ENCODE data around the gene DCLK1. TPM values are rescaled to one million over a fixed set of nuclear protein-coding genes. Genes with fewer than 3 reads are reported as not detected.

The DCLK1 gene
- total and polyA plus RNA-seq, 4 experiments from 2014 or later, result not detected

GRCh38 chr13:35743165-35743564 lies 388.0 kb downstream of the DCLK1 start:
- no peaks in the 10 kb centered on the region for H3K4me1 ChIP-seq (ENCODE audit: insufficient read depth, low read length)
- H3K4me3 ChIP-seq (ENCODE audit: low read length in 2 of 2), result no peak overlapping the region
- Mint-ChIP-seq H3K9me3 (peaks cover 0 to 9% (median 3%) of the 10 kb centered on the region in 8 donors), H3K4me1 (no peaks in the 10 kb centered on the region), H3K27ac (no peak overlapping the region), H3K4me3 (no peak overlapping the region), H3K36me3 (no peaks in the 10 kb centered on the region), H3K27me3 (no peaks in the 10 kb centered on the region)
- DNase-seq, result no peak
- POLR2A ChIA-PET (ENCODE audit: partially characterized antibody), result no interaction called here
- no peaks in the 10 kb centered on the region for H3K27me3 ChIP-seq (ENCODE audit: insufficient read depth, low read length)
- CTCF ChIA-PET (ENCODE audit: partially characterized antibody), result no interaction called here
- H3K9me3 ChIP-seq (ENCODE audit: control insufficient read depth in 1 of 2, low read length in 2 of 2), result no peaks in the 10 kb centered on the region
- intact Hi-C loops (cut with micrococcal nuclease), result no loop called here
- H3K36me3 ChIP-seq (ENCODE audit: insufficient read depth, low read length), result no peaks in the 10 kb centered on the region
- H3K27ac ChIP-seq (ENCODE audit: low read depth, low read length), result no peak overlapping the region

GRCh38 chr13:35741657-35742056 lies 389.5 kb downstream of the DCLK1 start:
- Histone ChIP-seq H3K27me3 (ENCODE audit: insufficient read depth, low read length) (no peaks in the 10 kb centered on the region), H3K4me1 (ENCODE audit: insufficient read depth, low read length) (no peaks in the 10 kb centered on the region), H3K9me3 (ENCODE audit: control insufficient read depth in 1 of 2, low read length in 2 of 2) (no peaks in the 10 kb centered on the region), H3K27ac (ENCODE audit: low read depth, low read length) (no peak overlapping the region), H3K36me3 (ENCODE audit: insufficient read depth, low read length) (no peaks in the 10 kb centered on the region), H3K4me3 (ENCODE audit: low read length in 2 of 2) (no peak overlapping the region)
- no peak overlapping the region for H3K4me3 Mint-ChIP-seq
- intact Hi-C loops (cut with micrococcal nuclease), result no loop called here
- peaks cover 0 to 9% (median 3%) of the 10 kb centered on the region in 8 donors for H3K9me3 Mint-ChIP-seq
- no peaks in the 10 kb centered on the region for H3K36me3 Mint-ChIP-seq
- ChIA-PET CTCF (ENCODE audit: partially characterized antibody) (no interaction called here), POLR2A (ENCODE audit: partially characterized antibody) (no interaction called here)
- no peak overlapping the region for H3K27ac Mint-ChIP-seq
- H3K27me3 Mint-ChIP-seq, result no peaks in the 10 kb centered on the region
- no peak for DNase-seq
- no peaks in the 10 kb centered on the region for H3K4me1 Mint-ChIP-seq

- Mint-ChIP-seq H3K9me3 (peaks cover 0 to 6% (median 3%) of the 10 kb centered on the region in 8 donors), H3K4me1 (no peaks in the 10 kb centered on the region), H3K27me3 (no peaks in the 10 kb centered on the region), H3K27ac (no peak overlapping the region), H3K4me3 (no peak overlapping the region), H3K36me3 (no peaks in the 10 kb centered on the region)
- no peak for DNase-seq
- no peak overlapping the region for H3K27ac ChIP-seq (ENCODE audit: low read depth, low read length)
- H3K4me3 ChIP-seq (ENCODE audit: low read length in 2 of 2), result no peak overlapping the region
- no peaks in the 10 kb centered on the region for H3K4me1 ChIP-seq (ENCODE audit: insufficient read depth, low read length)
- no peaks in the 10 kb centered on the region for H3K9me3 ChIP-seq (ENCODE audit: control insufficient read depth in 1 of 2, low read length in 2 of 2)
- no peaks in the 10 kb centered on the region for H3K36me3 ChIP-seq (ENCODE audit: insufficient read depth, low read length)
- ChIA-PET POLR2A (ENCODE audit: partially characterized antibody) (no interaction called here), CTCF (ENCODE audit: partially characterized antibody) (no interaction called here)
- intact Hi-C loops (cut with micrococcal nuclease), result no loop called here
- no peaks in the 10 kb centered on the region for H3K27me3 ChIP-seq (ENCODE audit: insufficient read depth, low read length)
Measured at GRCh38 chr13:35736876-35737275, 394.3 kb downstream of the DCLK1 start.

- ChIA-PET POLR2A (ENCODE audit: partially characterized antibody) (no interaction called here), CTCF (ENCODE audit: partially characterized antibody) (interaction anchor here (2.6 kb wide), 1 partner anchor 12 kb away, joined by 9 read pairs; no protein-coding TSS in a partner anchor)
- Histone ChIP-seq H3K4me1 (ENCODE audit: insufficient read depth, low read length) (no peaks in the 10 kb centered on the region), H3K27me3 (ENCODE audit: insufficient read depth, low read length) (no peaks in the 10 kb centered on the region), H3K27ac (ENCODE audit: low read depth, low read length) (no peak overlapping the region), H3K9me3 (ENCODE audit: control insufficient read depth in 1 of 2, low read length in 2 of 2) (no peaks in the 10 kb centered on the region), H3K4me3 (ENCODE audit: low read length in 2 of 2) (no peak overlapping the region), H3K36me3 (ENCODE audit: insufficient read depth, low read length) (no peaks in the 10 kb centered on the region)
- no peaks in the 10 kb centered on the region for H3K36me3 Mint-ChIP-seq
- no peaks in the 10 kb centered on the region for H3K4me1 Mint-ChIP-seq
- no peaks in the 10 kb centered on the region for H3K27me3 Mint-ChIP-seq
- intact Hi-C loops (cut with micrococcal nuclease), result no loop called here
- H3K4me3 Mint-ChIP-seq, result no peak overlapping the region
- no peak overlapping the region for H3K27ac Mint-ChIP-seq
- peaks cover 0 to 3% (median under 1%) of the 10 kb centered on the region in 8 donors for H3K9me3 Mint-ChIP-seq
- no peak for DNase-seq
Measured at GRCh38 chr13:35733827-35734226, 397.4 kb downstream of the DCLK1 start.

- Histone ChIP-seq H3K4me3 (ENCODE audit: low read length in 2 of 2) (no peak overlapping the region), H3K27ac (ENCODE audit: low read depth, low read length) (no peak overlapping the region), H3K36me3 (ENCODE audit: insufficient read depth, low read length) (no peaks in the 10 kb centered on the region), H3K27me3 (ENCODE audit: insufficient read depth, low read length) (no peaks in the 10 kb centered on the region), H3K9me3 (ENCODE audit: control insufficient read depth in 1 of 2, low read length in 2 of 2) (no peaks in the 10 kb centered on the region), H3K4me1 (ENCODE audit: insufficient read depth, low read length) (no peaks in the 10 kb centered on the region)
- H3K4me3 Mint-ChIP-seq, result no peak overlapping the region
- intact Hi-C loops (cut with micrococcal nuclease), result no loop called here
- no peaks in the 10 kb centered on the region for H3K27me3 Mint-ChIP-seq
- H3K36me3 Mint-ChIP-seq, result no peaks in the 10 kb centered on the region
- ChIA-PET POLR2A (ENCODE audit: partially characterized antibody) (no interaction called here), CTCF (ENCODE audit: partially characterized antibody) (interaction anchor here (2.6 kb wide), 1 partner anchor 10 kb away, joined by 9 read pairs; no protein-coding TSS in a partner anchor)
- H3K27ac Mint-ChIP-seq, result no peak overlapping the region
- DNase-seq, result no peak
- no peaks in the 10 kb centered on the region for H3K4me1 Mint-ChIP-seq
- H3K9me3 Mint-ChIP-seq, result peaks cover 0 to 5% (median 2%) of the 10 kb centered on the region in 8 donors
Measured at GRCh38 chr13:35732565-35732964, 398.6 kb downstream of the DCLK1 start.

GRCh38 chr13:35731471-35731870 lies 399.7 kb downstream of the DCLK1 start:
- ChIA-PET POLR2A (ENCODE audit: partially characterized antibody) (no interaction called here), CTCF (ENCODE audit: partially characterized antibody) (interaction anchor here (1.1 to 2.6 kb wide), 2 partner anchors 9 kb away, joined by 3 to 9 read pairs; no protein-coding TSS in a partner anchor)
- no peak for DNase-seq
- Histone ChIP-seq H3K9me3 (ENCODE audit: control insufficient read depth in 1 of 2, low read length in 2 of 2) (no peaks in the 10 kb centered on the region), H3K4me1 (ENCODE audit: insufficient read depth, low read length) (no peaks in the 10 kb centered on the region), H3K36me3 (ENCODE audit: insufficient read depth, low read length) (no peaks in the 10 kb centered on the region), H3K27ac (ENCODE audit: low read depth, low read length) (no peak overlapping the region), H3K4me3 (ENCODE audit: low read length in 2 of 2) (no peak overlapping the region), H3K27me3 (ENCODE audit: insufficient read depth, low read length) (no peaks in the 10 kb centered on the region)
- intact Hi-C loops (cut with micrococcal nuclease), result no loop called here
- Mint-ChIP-seq H3K4me3 (no peak overlapping the region), H3K27me3 (no peaks in the 10 kb centered on the region), H3K9me3 (peaks cover 0 to 5% (median under 1%) of the 10 kb centered on the region in 8 donors), H3K27ac (no peak overlapping the region), H3K36me3 (no peaks in the 10 kb centered on the region), H3K4me1 (no peaks in the 10 kb centered on the region)

- Mint-ChIP-seq H3K27me3 (no peaks in the 10 kb centered on the region), H3K4me1 (no peaks in the 10 kb centered on the region), H3K27ac (no peak overlapping the region), H3K36me3 (no peaks in the 10 kb centered on the region), H3K9me3 (peaks cover 0 to 5% (median under 1%) of the 10 kb centered on the region in 8 donors), H3K4me3 (no peak overlapping the region)
- no peak overlapping the region for H3K4me3 ChIP-seq (ENCODE audit: low read length in 2 of 2)
- no peaks in the 10 kb centered on the region for H3K4me1 ChIP-seq (ENCODE audit: insufficient read depth, low read length)
- no peaks in the 10 kb centered on the region for H3K36me3 ChIP-seq (ENCODE audit: insufficient read depth, low read length)
- intact Hi-C loops (cut with micrococcal nuclease), result no loop called here
- H3K9me3 ChIP-seq (ENCODE audit: control insufficient read depth in 1 of 2, low read length in 2 of 2), result no peaks in the 10 kb centered on the region
- H3K27ac ChIP-seq (ENCODE audit: low read depth, low read length), result no peak overlapping the region
- CTCF ChIA-PET (ENCODE audit: partially characterized antibody), result interaction anchor here (1.1 kb wide), 1 partner anchor 7 kb away, joined by 3 read pairs; no protein-coding TSS in a partner anchor
- DNase-seq, result no peak
- H3K27me3 ChIP-seq (ENCODE audit: insufficient read depth, low read length), result no peaks in the 10 kb centered on the region
- POLR2A ChIA-PET (ENCODE audit: partially characterized antibody), result no interaction called here
Measured at GRCh38 chr13:35729926-35730627, 401.1 kb downstream of the DCLK1 start.
